Measurements from ENCODE around the gene CTTNBP2. TPM values are rescaled to one million over a fixed set of nuclear protein-coding genes. Genes with fewer than 3 reads are reported as not detected.

Gene CTTNBP2
- total and polyA plus RNA-seq, 7 donors, result 0.60 to 11.1 (median 4.9) TPM

GRCh38 chr7:117705630-117706029 lies 167.6 kb downstream of the CTTNBP2 start:
- Histone ChIP-seq H3K36me3 (no peaks in the 10 kb centered on the region), H3K4me3 (no peak overlapping the region), H3K4me1 (no peaks in the 10 kb centered on the region), H3K27me3 (no peaks in the 10 kb centered on the region), H3K9me3 (no peaks in the 10 kb centered on the region), H3K27ac (no peak overlapping the region)
- TF ChIP-seq POLR2AphosphoS5 (IDR thresholded peaks at IDR 0.05), result no peak
- TF ChIP-seq EP300 (IDR thresholded peaks at IDR 0.05), result no peak
- no peak for DNase-seq
- intact Hi-C loops (cut with DNase I), result no loop called here
- WGBS, 2 donors, result 85 to 90% methylated on average over 4 of the region's 4 CpGs

GRCh38 chr7:117704063-117704462 lies 169.2 kb downstream of the CTTNBP2 start:
- Histone ChIP-seq H3K36me3 (no peaks in the 10 kb centered on the region), H3K4me3 (no peak overlapping the region), H3K9me3 (no peaks in the 10 kb centered on the region), H3K27me3 (no peaks in the 10 kb centered on the region), H3K27ac (no peak overlapping the region), H3K4me1 (no peaks in the 10 kb centered on the region)
- intact Hi-C loops (cut with DNase I), result no loop called here
- no peak for TF ChIP-seq EP300 (IDR thresholded peaks at IDR 0.05)
- no peak for TF ChIP-seq POLR2AphosphoS5 (IDR thresholded peaks at IDR 0.05)
- TF ChIP-seq POLR2A (IDR thresholded peaks at IDR 0.05), result no peak
- no peak for TF ChIP-seq CTCF (IDR thresholded peaks at IDR 0.05)
- no peak for DNase-seq
- WGBS, 2 donors, result 70 to 74% methylated on average over 3 of the region's 3 CpGs

GRCh38 chr7:117698018-117698417 lies 175.2 kb downstream of the CTTNBP2 start:
- Histone ChIP-seq H3K4me3 (no peak overlapping the region), H3K27ac (no peak overlapping the region), H3K9me3 (no peaks in the 10 kb centered on the region), H3K4me1 (no peaks in the 10 kb centered on the region), H3K36me3 (no peaks in the 10 kb centered on the region), H3K27me3 (no peaks in the 10 kb centered on the region)
- 68 to 75% methylated on average over 2 of the region's 2 CpGs for WGBS, 2 donors
- intact Hi-C loops (cut with DNase I), result no loop called here
- no peak for DNase-seq
- TF ChIP-seq POLR2AphosphoS5 (IDR thresholded peaks at IDR 0.05) (no peak), EP300 (IDR thresholded peaks at IDR 0.05) (no peak), POLR2A (IDR thresholded peaks at IDR 0.05) (no peak), CTCF (IDR thresholded peaks at IDR 0.05) (no peak)

- no peak for TF ChIP-seq EP300 (IDR thresholded peaks at IDR 0.05)
- TF ChIP-seq POLR2AphosphoS5 (IDR thresholded peaks at IDR 0.05), result no peak
- TF ChIP-seq POLR2A (IDR thresholded peaks at IDR 0.05), result no peak
- TF ChIP-seq CTCF (IDR thresholded peaks at IDR 0.05), result no peak
- H3K4me3 ChIP-seq, result no peak overlapping the region
- no peak for DNase-seq
- H3K9me3 ChIP-seq, result no peaks in the 10 kb centered on the region
- H3K27ac ChIP-seq, result no peak overlapping the region
- H3K36me3 ChIP-seq, result no peaks in the 10 kb centered on the region
- intact Hi-C loops (cut with DNase I), result no loop called here
- no peaks in the 10 kb centered on the region for H3K27me3 ChIP-seq
- no peaks in the 10 kb centered on the region for H3K4me1 ChIP-seq
- WGBS, 2 donors, result 97 to 98% methylated on average over 7 of the region's 7 CpGs
These were observed 180.9 kb downstream of the CTTNBP2 start for GRCh38 chr7:117692338-117692737.

GRCh38 chr7:117690147-117690546 lies 183.1 kb downstream of the CTTNBP2 start:
- H3K27me3 ChIP-seq, result no peaks in the 10 kb centered on the region
- H3K4me3 ChIP-seq, result no peak overlapping the region
- TF ChIP-seq CTCF (IDR thresholded peaks at IDR 0.05) (no peak), POLR2A (IDR thresholded peaks at IDR 0.05) (no peak), POLR2AphosphoS5 (IDR thresholded peaks at IDR 0.05) (no peak), EP300 (IDR thresholded peaks at IDR 0.05) (no peak)
- 87 to 95% methylated on average over 3 of the region's 3 CpGs for WGBS, 2 donors
- H3K27ac ChIP-seq, result no peak overlapping the region
- no peak for DNase-seq
- intact Hi-C loops (cut with DNase I), result no loop called here
- H3K9me3 ChIP-seq, result no peaks in the 10 kb centered on the region
- H3K4me1 ChIP-seq, result no peaks in the 10 kb centered on the region
- no peaks in the 10 kb centered on the region for H3K36me3 ChIP-seq
